Stimulated activated CD8-positive, alpha-beta memory T cell treated with anti-CD3 and anti-CD28 coated beads, Interleukin-15, amount 100 ng/mL, for 48 hours (primary cell): ENCODE measurements around the gene CISH.

ENCODE experiments used
- DNase-seq, 2 donors: peaks; one replicate each; pipeline ENCODE4 v3.0.0-alpha.2; 2020; ENCODE audit warnings: low read depth in 2 of 2

Gene CISH

GRCh38 chr3:50572158-50572557 lies 39.4 kb downstream of the CISH start:
- peak; percentile 69 to 73 for DNase-seq

- no peak for DNase-seq
Measured at GRCh38 chr3:50571486-50571885, 40.1 kb downstream of the CISH start.

- no peak for DNase-seq
Measured at GRCh38 chr3:50570508-50571279, 40.9 kb downstream of the CISH start.

GRCh38 chr3:50568947-50569749 lies 42.4 kb downstream of the CISH start, which contains the start of gene HEMK1:
TSS of gene HEMK1 (plus strand) at chr3:50569522. CDS start at chr3:50571105, 1,583 bp downstream.
- DNase-seq = peak; percentile 95 to 96

- peak; percentile 96 for DNase-seq
Measured at GRCh38 chr3:50567386-50568167, 44.0 kb downstream of the CISH start, which contains the start of gene C3orf18. TSS of gene C3orf18 (minus strand) at chr3:50567747. CDS start at chr3:50565699, 2,048 bp downstream.

GRCh38 chr3:50567011-50567385 lies 44.6 kb downstream of the CISH start:
- no peak for DNase-seq

GRCh38 chr3:50564321-50564720 lies 47.3 kb downstream of the CISH start:
- DNase-seq = no peak

- no peak for DNase-seq
Measured at GRCh38 chr3:50563867-50564266, 47.7 kb downstream of the CISH start.

- DNase-seq = no peak
Measured at GRCh38 chr3:50562861-50563260, 48.7 kb downstream of the CISH start.

- DNase-seq = no peak
Measured at GRCh38 chr3:50559702-50560101, 51.9 kb downstream of the CISH start.

- no peak for DNase-seq
Measured at GRCh38 chr3:50557915-50558314, 53.7 kb downstream of the CISH start.

GRCh38 chr3:50557106-50557505 lies 54.5 kb downstream of the CISH start:
- DNase-seq = no peak
